Activated T-helper 9 cell treated with anti-CD3 and anti-CD28 coated beads, Interleukin-2, amount 50 U/mL, for 16 hours (primary cell): ENCODE results near the gene WDFY2.
"Not testable (repeated sequence)": the region's sequence is repeated elsewhere in the genome, so short reads cannot be mapped to it uniquely, and the experiment has no call there.

Source experiments
- DNase-seq: peaks from one replicate; pipeline ENCODE4 v3.0.0-alpha.2; 2020; ENCODE audit warnings: low read depth

WDFY2 gene, protein sequence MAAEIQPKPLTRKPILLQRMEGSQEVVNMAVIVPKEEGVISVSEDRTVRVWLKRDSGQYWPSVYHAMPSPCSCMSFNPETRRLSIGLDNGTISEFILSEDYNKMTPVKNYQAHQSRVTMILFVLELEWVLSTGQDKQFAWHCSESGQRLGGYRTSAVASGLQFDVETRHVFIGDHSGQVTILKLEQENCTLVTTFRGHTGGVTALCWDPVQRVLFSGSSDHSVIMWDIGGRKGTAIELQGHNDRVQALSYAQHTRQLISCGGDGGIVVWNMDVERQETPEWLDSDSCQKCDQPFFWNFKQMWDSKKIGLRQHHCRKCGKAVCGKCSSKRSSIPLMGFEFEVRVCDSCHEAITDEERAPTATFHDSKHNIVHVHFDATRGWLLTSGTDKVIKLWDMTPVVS

DNA sequence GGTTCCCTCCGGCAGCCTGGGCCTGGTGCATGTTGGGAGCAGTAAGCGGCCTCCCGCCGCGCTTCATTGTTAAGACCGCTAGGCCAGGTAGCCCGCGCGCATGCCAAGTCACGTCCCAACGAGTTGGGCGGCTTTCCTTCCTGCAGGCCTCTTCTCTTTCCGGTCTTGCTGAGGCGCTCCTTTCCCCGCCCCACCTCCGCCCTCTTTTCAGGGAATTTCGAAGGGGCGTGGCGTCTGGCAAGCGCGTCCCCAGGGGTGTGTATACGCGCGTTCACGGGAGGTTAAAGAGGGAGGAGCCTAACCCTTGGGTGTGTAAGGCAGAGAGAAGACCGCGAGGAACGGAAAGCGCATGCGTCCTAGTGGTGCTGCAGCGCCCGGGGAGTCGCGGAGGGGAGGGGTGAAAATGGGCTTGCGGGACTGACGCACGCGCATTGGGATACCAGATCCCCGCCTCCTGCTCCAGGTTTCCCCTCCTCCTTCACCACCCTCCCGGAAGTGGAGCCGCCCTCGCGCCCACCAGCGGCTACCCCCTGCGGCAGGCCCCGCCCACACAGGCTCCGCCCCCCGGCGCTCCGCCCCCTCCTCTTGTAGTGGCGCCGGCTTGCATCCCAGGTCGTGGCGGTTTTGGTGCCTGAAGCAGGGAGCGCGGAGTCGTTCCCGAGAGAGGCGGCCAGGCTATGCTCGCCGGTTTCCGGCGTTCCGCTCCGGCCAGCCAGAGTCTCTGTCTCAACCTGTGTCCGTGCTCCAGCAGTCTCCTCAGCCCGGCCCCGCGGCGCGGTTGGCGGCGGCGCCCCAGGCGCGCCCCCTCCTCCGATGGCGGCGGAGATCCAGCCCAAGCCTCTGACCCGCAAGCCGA is at the start of gene WDFY2:
Gene WDFY2, plus strand, starts transcription at position 588 of the 856 bp plus-strand sequence. Its CDS starts 226 bp downstream, at position 814.
- DNase-seq = peak; percentile 99

DNA sequence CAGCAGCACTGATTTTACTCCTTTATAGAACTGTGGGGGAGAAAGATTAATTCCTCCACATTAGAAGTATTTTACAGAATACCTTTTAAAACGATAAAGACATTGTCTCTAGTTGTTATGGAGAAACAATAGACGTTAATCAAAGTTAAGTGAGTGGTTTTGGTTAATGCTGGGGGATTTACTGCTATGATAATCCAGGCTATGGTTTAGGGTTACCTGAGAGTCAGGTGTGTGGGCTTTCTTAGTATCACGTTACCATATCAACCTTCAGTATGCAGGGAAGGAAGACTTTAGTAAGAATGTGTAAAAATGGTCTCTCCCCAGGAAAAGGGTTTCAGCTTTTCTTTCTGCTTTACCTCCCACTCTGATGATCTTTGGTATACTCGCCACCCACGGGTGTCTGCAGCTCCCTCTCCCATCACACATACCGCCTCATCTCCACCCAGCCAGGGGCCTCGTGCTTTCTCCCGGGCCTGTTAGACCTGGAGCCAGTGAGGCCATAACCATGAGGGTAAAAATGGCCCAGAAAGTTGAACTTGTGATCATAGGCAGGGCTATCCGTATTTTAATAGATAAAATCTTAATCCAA is 45.6 kb upstream of the WDFY2 start:
- no peak for DNase-seq

DNA sequence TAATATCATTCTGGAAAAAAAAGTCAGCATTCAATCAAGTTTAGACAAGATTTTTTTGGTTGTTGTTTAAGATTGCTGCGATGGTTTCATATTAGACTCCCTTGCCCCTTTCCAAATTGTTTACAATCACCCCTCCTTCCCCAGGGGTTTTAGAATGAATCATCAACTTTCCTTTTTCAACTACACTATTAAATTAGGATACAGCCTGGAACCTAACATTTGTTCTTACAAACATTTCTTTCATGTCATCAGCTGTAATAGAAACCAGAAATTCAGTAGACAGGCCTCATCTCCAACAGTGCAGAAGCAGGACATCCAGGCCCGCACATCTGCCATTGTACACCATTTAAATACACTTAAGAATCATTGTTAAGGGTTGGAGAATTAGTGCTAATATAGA is 44.4 kb upstream of the WDFY2 start:
- no peak for DNase-seq

GRCh38 chr13:51541037-51541436 is 43.2 kb upstream of the WDFY2 start:
- DNase-seq = no peak

DNA sequence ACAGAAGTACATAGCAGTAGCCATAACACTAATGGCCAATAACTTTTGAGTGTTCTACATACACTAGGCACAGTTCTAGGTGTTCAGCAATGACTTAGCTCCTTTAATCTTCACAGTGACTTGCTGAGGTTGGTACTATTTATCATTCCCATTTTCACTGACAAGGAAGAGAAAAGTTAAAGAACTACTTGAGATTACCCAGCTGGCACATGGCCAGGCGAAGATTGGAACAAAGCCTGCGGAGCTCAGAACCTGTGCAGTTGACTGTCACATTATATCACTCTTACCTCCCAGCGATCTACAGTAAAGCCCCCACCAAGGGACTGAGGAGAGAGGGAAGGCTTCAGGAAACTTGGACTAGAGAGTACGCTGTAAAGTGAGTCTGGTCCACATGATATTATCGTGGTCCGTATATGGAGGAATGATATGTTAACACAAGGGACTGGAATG is 42.4 kb upstream of the WDFY2 start:
- no peak for DNase-seq

- no peak for DNase-seq
Measured at GRCh38 chr13:51542346-51543242, 41.7 kb upstream of the WDFY2 start.

GRCh38 chr13:51545446-51545845 is 38.8 kb upstream of the WDFY2 start:
- not testable (repeated sequence) for DNase-seq

- DNase-seq = no peak
Measured at GRCh38 chr13:51547425-51548176, 36.7 kb upstream of the WDFY2 start.

- DNase-seq = no peak
Measured at GRCh38 chr13:51549050-51549449, 35.2 kb upstream of the WDFY2 start.

- no peak for DNase-seq
Measured at GRCh38 chr13:51549593-51549992, 34.7 kb upstream of the WDFY2 start.

- DNase-seq = no peak
Measured at GRCh38 chr13:51550151-51550550, 34.1 kb upstream of the WDFY2 start.

DNA sequence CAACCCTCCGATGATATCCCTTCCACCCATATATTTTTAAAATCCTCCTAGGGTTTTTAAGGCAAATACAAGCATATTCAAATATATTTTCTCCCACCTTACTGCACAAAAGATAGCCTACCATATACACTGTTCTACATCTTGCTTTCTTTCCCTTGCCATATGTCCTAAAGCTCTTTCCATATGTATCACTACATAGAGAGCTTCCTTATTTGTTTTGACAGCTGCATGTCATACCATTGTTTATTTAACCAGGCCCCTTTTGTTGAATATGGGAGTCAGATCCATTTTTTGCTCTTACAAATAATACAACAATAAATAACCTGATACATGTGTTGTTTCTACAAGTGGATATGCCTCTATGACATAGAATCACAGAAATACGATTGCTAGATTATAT is 32.8 kb upstream of the WDFY2 start:
- DNase-seq = no peak

DNA sequence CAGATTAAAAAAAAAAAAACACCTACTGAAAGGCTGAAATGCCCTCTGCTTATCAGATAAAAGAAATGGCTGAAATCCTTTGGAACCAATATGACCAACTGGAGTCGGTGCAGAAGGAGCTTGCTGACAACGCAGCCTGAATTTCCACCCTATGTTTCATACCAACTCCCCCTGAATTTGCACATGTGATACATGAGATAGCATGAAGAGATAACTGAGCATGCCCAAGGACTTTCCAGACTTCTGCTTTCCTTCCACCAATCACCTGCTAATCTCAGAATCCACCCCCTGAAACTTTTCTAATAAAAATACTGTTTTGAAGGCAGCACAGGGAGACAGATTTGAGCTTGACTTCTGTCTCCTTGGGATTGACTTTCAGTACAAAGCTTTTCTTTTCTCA is 32.2 kb upstream of the WDFY2 start:
- no peak for DNase-seq

DNA sequence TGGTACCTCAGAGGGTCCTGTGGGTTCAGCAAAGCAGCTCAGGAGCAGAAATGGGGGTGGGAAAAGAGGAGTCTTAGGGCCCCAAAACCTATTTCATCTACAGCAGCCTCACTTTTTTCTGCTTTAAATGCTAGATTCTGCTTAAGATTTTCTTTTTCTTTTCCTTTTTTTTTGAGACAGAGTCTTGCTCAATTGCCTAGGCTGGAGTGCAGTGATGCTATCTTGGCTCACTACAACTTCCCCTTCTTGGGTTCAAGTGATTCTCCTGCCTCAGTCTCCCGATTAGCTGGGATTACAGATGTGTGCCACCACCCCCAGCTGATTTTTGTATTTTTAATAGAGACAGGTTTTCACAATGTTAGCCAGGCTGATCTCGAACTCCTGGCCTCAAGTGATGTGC is 30.7 kb upstream of the WDFY2 start:
- no peak for DNase-seq

DNA sequence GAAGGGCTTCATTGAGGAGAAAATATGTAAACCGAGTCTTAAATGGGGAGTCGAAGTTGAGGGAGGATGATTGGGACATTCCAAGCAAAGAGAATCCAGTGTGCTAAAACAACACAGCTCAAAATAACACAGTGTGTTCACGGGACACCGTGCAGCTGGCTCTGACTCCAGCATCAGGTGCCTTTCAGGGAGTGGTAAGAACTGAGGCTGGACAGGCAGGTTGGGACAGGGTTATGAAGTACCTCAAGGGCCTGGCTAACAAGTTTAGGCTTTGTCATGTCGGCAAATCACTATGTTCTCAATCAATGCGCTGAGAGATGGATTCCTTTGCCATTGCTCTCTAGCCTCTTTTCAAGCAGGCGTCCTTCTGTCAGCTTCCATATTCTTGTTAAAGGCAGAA is 27.5 kb upstream of the WDFY2 start:
- DNase-seq = no peak

DNA sequence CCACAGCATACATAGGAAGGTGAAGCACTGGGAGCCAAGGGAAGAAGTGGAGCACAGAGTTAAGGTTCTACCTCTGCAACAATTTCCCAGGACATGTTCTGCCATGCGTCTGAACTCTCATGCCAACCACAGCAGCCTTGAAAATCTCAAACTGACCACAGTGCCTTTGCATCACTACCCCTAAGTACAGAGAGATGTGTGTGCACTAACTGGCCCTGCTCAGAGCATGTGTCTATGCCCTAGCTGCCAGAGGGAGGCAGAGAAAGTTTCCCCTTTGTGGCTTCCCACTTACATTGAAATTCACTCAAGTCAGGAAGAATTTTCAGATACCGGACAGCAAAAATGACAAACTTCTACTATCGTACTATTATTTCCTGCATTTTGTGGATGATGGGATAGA is 26.8 kb upstream of the WDFY2 start:
- no peak for DNase-seq

- no peak for DNase-seq
Measured at GRCh38 chr13:51557875-51558612, 26.2 kb upstream of the WDFY2 start.

DNA sequence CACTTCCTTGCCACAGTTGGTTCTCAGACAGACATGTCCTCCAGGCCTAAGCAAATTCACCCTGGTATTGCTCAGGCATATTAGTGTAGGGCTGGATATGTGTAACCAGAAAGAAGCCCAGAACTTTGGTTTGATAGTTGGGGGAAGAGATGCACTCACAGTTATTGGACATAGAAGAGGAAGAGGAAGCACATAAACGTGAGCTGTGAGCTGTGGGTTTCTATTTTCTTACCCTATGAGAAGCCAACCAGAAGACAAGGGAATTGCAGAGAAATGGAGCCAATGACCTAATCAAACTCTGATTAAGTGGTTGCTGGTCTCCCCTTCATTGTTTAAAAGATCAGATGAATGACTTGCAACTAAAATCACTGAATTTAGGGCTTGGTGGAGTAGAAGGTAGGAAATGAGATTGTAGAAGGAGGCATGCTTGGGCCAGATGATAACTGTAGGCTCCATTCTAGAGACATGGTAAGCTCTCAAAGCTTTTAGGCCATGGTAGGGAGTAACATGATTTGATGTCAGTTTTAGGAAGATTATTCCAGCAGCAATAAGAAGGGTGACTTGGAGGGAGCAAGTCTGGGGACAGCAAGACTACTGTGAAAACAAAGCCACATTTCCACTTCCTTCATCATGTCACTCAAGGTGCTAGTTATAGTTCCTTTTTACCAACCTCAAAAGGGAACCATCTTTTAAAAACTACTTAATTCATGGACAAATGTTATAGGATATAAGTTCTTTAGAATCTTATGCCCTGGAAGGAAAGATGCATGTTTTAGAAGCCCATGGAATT is 24.1 kb upstream of the WDFY2 start:
- DNase-seq = no peak

- no peak for DNase-seq
Measured at GRCh38 chr13:51562011-51562671, 22.1 kb upstream of the WDFY2 start.
